Neural cell (in vitro differentiated cells): ENCODE results near the gene TMEM184A.

Experiments
- POLR2AphosphoS5 ChIP-seq: IDR thresholded peaks from 2 replicates; pipeline ENCODE4 v1.6.1; 2012
- RAD21 ChIP-seq: fragments of 450-650 bp; conservative IDR thresholded peaks from 2 replicates; pipeline ENCODE4 v1.6.1; 2014; ENCODE audit warnings: antibody characterized with exemption, mild to moderate bottlenecking, moderate library complexity
- TF ChIP-seq, protein P1 (sequence below): IDR thresholded peaks from 2 replicates; pipeline ENCODE4 v1.6.1; 2012; ENCODE audit warnings: borderline replicate concordance

DNA sequence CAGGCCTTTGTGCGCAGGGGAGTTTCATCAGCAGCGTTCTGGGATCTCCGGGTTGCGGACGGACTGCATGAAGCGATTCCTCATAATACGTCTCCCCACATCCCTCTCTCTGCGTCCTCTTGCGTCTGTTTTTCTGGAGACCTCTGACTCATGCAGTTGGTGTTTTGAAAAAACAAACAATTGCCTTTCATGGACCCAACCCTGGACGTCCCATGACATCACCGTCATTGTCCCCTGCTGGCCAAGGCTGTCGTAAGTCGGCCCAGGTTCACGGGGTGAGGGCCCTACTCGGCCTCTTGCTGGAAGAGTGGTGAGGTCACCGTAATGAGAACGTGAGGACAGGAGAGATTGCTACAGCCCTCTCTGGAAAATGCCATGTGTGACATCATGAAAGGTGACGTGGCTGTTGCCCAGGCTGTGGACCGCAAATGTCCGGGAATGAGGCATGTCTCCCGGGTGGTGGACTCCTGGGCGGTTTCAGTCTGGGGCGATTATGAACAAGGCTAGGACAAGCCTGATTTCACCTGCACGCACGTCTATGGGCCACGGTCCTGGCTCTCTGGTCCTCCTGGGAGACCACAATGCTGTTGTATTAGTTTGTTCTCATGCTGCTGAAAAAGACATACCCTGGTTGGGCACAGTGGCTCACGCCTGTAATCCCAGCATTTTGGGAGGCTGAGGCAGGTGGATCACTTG, 35.3 kb downstream of the TMEM184A start:
- TF ChIP-seq, protein P1, sequence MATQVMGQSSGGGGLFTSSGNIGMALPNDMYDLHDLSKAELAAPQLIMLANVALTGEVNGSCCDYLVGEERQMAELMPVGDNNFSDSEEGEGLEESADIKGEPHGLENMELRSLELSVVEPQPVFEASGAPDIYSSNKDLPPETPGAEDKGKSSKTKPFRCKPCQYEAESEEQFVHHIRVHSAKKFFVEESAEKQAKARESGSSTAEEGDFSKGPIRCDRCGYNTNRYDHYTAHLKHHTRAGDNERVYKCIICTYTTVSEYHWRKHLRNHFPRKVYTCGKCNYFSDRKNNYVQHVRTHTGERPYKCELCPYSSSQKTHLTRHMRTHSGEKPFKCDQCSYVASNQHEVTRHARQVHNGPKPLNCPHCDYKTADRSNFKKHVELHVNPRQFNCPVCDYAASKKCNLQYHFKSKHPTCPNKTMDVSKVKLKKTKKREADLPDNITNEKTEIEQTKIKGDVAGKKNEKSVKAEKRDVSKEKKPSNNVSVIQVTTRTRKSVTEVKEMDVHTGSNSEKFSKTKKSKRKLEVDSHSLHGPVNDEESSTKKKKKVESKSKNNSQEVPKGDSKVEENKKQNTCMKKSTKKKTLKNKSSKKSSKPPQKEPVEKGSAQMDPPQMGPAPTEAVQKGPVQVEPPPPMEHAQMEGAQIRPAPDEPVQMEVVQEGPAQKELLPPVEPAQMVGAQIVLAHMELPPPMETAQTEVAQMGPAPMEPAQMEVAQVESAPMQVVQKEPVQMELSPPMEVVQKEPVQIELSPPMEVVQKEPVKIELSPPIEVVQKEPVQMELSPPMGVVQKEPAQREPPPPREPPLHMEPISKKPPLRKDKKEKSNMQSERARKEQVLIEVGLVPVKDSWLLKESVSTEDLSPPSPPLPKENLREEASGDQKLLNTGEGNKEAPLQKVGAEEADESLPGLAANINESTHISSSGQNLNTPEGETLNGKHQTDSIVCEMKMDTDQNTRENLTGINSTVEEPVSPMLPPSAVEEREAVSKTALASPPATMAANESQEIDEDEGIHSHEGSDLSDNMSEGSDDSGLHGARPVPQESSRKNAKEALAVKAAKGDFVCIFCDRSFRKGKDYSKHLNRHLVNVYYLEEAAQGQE: no peak
- TF ChIP-seq RAD21: no peak
- no peak for TF ChIP-seq POLR2AphosphoS5
